Memory B cell (primary cell): ENCODE results near the gene SLC36A1.
"Not testable (repeated sequence)": the region's sequence is repeated elsewhere in the genome, so short reads cannot be mapped to it uniquely, and the experiment has no call there.

Source experiments
- ATAC-seq: fragments of 150-1000 bp; cut with Tn5 transposase; 2 replicates; pipeline ENCODE4 v1.10.0; 2021; ENCODE audit warnings: low read depth, mild to moderate bottlenecking, moderate library complexity
- DNase-seq, 2 donors: peaks; one replicate each; pipeline ENCODE4 v3.0.0; 2022; ENCODE audit warnings: low spot score in 2 of 2
- H3K27ac Mint-ChIP-seq: one replicate; pipeline ENCODE4 v1.8.0; 2022; ENCODE audit warnings: mild to moderate bottlenecking, moderate library complexity, mixed read lengths
- H3K27me3 Mint-ChIP-seq: one replicate; pipeline ENCODE4 v1.8.0; 2022; ENCODE audit warnings: mixed read lengths
- H3K36me3 Mint-ChIP-seq: one replicate; pipeline ENCODE4 v1.8.0; 2022; ENCODE audit warnings: mild to moderate bottlenecking, mixed read lengths
- H3K4me1 Mint-ChIP-seq: one replicate; pipeline ENCODE4 v1.8.0; 2022; ENCODE audit warnings: mixed read lengths
- H3K4me3 Mint-ChIP-seq: one replicate; pipeline ENCODE4 v1.8.0; 2022; ENCODE audit warnings: mild to moderate bottlenecking, moderate library complexity, mixed read lengths
- H3K9me3 Mint-ChIP-seq: one replicate; pipeline ENCODE4 v1.8.0; 2022; ENCODE audit warnings: mixed read lengths

SLC36A1 gene

GRCh38 chr5:151447174-151448037, at the start of gene SLC36A1:
SLC36A1 (plus strand) TSS chr5:151447603; CDS start chr5:151458793, 11,190 bp downstream.
- Mint-ChIP-seq H3K4me1 (peaks cover 16% of the 10 kb centered on the region), H3K9me3 (no peaks in the 10 kb centered on the region), H3K27ac (peak within 1 kb of the TSS; percentile 88), H3K36me3 (peaks cover 3% of the 10 kb centered on the region), H3K27me3 (peaks cover 6% of the 10 kb centered on the region), H3K4me3 (peak within 1 kb of the TSS; percentile 93)
- DNase-seq: peak; percentile 92 to 93
- ATAC-seq: peak; percentile 91

- Mint-ChIP-seq H3K4me3 (no peak overlapping the region), H3K27me3 (peaks cover 18% of the 10 kb centered on the region), H3K4me1 (peaks cover 2% of the 10 kb centered on the region), H3K36me3 (no peaks in the 10 kb centered on the region), H3K27ac (no peak overlapping the region), H3K9me3 (peaks cover 6% of the 10 kb centered on the region)
- no peak for ATAC-seq
- DNase-seq: no peak
Observed at GRCh38 chr5:151405334-151406160, 41.9 kb upstream of the SLC36A1 start.

- H3K27ac Mint-ChIP-seq: no peak overlapping the region
- peaks cover 2% of the 10 kb centered on the region for H3K4me1 Mint-ChIP-seq
- no peak overlapping the region for H3K4me3 Mint-ChIP-seq
- ATAC-seq: no peak
- no peaks in the 10 kb centered on the region for H3K36me3 Mint-ChIP-seq
- no peak for DNase-seq
- H3K27me3 Mint-ChIP-seq: peaks cover 15% of the 10 kb centered on the region
- H3K9me3 Mint-ChIP-seq: peaks cover 5% of the 10 kb centered on the region
Observed at GRCh38 chr5:151406322-151406947, 41.0 kb upstream of the SLC36A1 start.

GRCh38 chr5:151408591-151409230, 38.7 kb upstream of the SLC36A1 start:
- H3K36me3 Mint-ChIP-seq: no peaks in the 10 kb centered on the region
- no peak overlapping the region for H3K27ac Mint-ChIP-seq
- ATAC-seq: no peak
- H3K9me3 Mint-ChIP-seq: no peaks in the 10 kb centered on the region
- peaks cover 2% of the 10 kb centered on the region for H3K4me1 Mint-ChIP-seq
- H3K4me3 Mint-ChIP-seq: no peak overlapping the region
- DNase-seq: no peak
- peaks cover 11% of the 10 kb centered on the region for H3K27me3 Mint-ChIP-seq

GRCh38 chr5:151413800-151414199, 33.6 kb upstream of the SLC36A1 start:
- Mint-ChIP-seq H3K9me3 (peaks cover 9% of the 10 kb centered on the region), H3K27ac (no peak overlapping the region), H3K4me3 (no peak overlapping the region), H3K27me3 (peaks cover 10% of the 10 kb centered on the region), H3K4me1 (no peaks in the 10 kb centered on the region), H3K36me3 (peaks cover 10% of the 10 kb centered on the region)
- ATAC-seq (no peak), DNase-seq (no peak)

GRCh38 chr5:151414536-151414935, 32.9 kb upstream of the SLC36A1 start:
- H3K4me3 Mint-ChIP-seq: no peak overlapping the region
- ATAC-seq (no peak), DNase-seq (no peak)
- H3K27me3 Mint-ChIP-seq: peaks cover 10% of the 10 kb centered on the region
- no peak overlapping the region for H3K27ac Mint-ChIP-seq
- no peaks in the 10 kb centered on the region for H3K4me1 Mint-ChIP-seq
- peaks cover 10% of the 10 kb centered on the region for H3K36me3 Mint-ChIP-seq
- H3K9me3 Mint-ChIP-seq: peaks cover 9% of the 10 kb centered on the region

- no peak for DNase-seq
- peaks cover 3% of the 10 kb centered on the region for H3K4me1 Mint-ChIP-seq
- peaks cover 17% of the 10 kb centered on the region for H3K27me3 Mint-ChIP-seq
- peaks cover 12% of the 10 kb centered on the region for H3K36me3 Mint-ChIP-seq
- H3K9me3 Mint-ChIP-seq: peaks cover 13% of the 10 kb centered on the region
- H3K27ac Mint-ChIP-seq: no peak overlapping the region
- H3K4me3 Mint-ChIP-seq: no peak overlapping the region
- ATAC-seq: no peak
Observed at GRCh38 chr5:151417712-151418111, 29.7 kb upstream of the SLC36A1 start.

GRCh38 chr5:151420127-151420526, 27.3 kb upstream of the SLC36A1 start:
- ATAC-seq (no peak), DNase-seq (no peak)
- no peak overlapping the region for H3K4me3 Mint-ChIP-seq
- peaks cover 14% of the 10 kb centered on the region for H3K36me3 Mint-ChIP-seq
- H3K4me1 Mint-ChIP-seq: peaks cover 3% of the 10 kb centered on the region
- no peak overlapping the region for H3K27ac Mint-ChIP-seq
- H3K9me3 Mint-ChIP-seq: peaks cover 13% of the 10 kb centered on the region
- H3K27me3 Mint-ChIP-seq: peaks cover 22% of the 10 kb centered on the region

GRCh38 chr5:151424892-151425523, 22.4 kb upstream of the SLC36A1 start:
- Mint-ChIP-seq H3K27ac (no peak overlapping the region), H3K36me3 (peaks cover 4% of the 10 kb centered on the region), H3K9me3 (peaks cover 5% of the 10 kb centered on the region), H3K4me3 (no peak overlapping the region), H3K27me3 (peaks cover 18% of the 10 kb centered on the region), H3K4me1 (peaks cover 13% of the 10 kb centered on the region)
- DNase-seq (no peak), ATAC-seq (no peak)

GRCh38 chr5:151426347-151426746, 21.1 kb upstream of the SLC36A1 start:
- H3K27ac Mint-ChIP-seq, H3K4me1 Mint-ChIP-seq, ATAC-seq, H3K36me3 Mint-ChIP-seq, H3K9me3 Mint-ChIP-seq, H3K4me3 Mint-ChIP-seq, DNase-seq: not testable (repeated sequence)
- H3K27me3 Mint-ChIP-seq: peaks cover 15% of the 10 kb centered on the region

- Mint-ChIP-seq H3K4me3 (no peak overlapping the region), H3K36me3 (peaks cover 2% of the 10 kb centered on the region), H3K27ac (peak overlapping the region; percentile 53), H3K27me3 (peaks cover 11% of the 10 kb centered on the region), H3K9me3 (no peaks in the 10 kb centered on the region), H3K4me1 (peaks cover 10% of the 10 kb centered on the region)
- peak; percentile 34 to 64 for DNase-seq
- ATAC-seq: peak; percentile 99
Observed at GRCh38 chr5:151427258-151427657, 20.1 kb upstream of the SLC36A1 start.

- H3K4me3 Mint-ChIP-seq: no peak overlapping the region
- H3K4me1 Mint-ChIP-seq: peaks cover 10% of the 10 kb centered on the region
- H3K27me3 Mint-ChIP-seq: no peaks in the 10 kb centered on the region
- H3K27ac Mint-ChIP-seq: no peak overlapping the region
- H3K36me3 Mint-ChIP-seq: no peaks in the 10 kb centered on the region
- ATAC-seq (no peak), DNase-seq (no peak)
- no peaks in the 10 kb centered on the region for H3K9me3 Mint-ChIP-seq
Observed at GRCh38 chr5:151430731-151431130, 16.7 kb upstream of the SLC36A1 start.

- DNase-seq (no peak), ATAC-seq (no peak)
- H3K27ac Mint-ChIP-seq: no peak overlapping the region
Observed at GRCh38 chr5:151431666-151432065, 15.7 kb upstream of the SLC36A1 start.

More at GRCh38 chr5:151431666-151432065, 15.7 kb upstream of the SLC36A1 start:
- H3K9me3 Mint-ChIP-seq: no peaks in the 10 kb centered on the region
- no peaks in the 10 kb centered on the region for H3K27me3 Mint-ChIP-seq
- no peaks in the 10 kb centered on the region for H3K36me3 Mint-ChIP-seq
- H3K4me1 Mint-ChIP-seq: peaks cover 8% of the 10 kb centered on the region
- H3K4me3 Mint-ChIP-seq: no peak overlapping the region
